ENCODE data around the gene CSTF2T. TPM values are rescaled to one million over a fixed set of nuclear protein-coding genes. Genes with fewer than 3 reads are reported as not detected.

CSTF2T gene
- total RNA-seq, 1 experiment from 2014 or later, result 22.1 TPM

DNA sequence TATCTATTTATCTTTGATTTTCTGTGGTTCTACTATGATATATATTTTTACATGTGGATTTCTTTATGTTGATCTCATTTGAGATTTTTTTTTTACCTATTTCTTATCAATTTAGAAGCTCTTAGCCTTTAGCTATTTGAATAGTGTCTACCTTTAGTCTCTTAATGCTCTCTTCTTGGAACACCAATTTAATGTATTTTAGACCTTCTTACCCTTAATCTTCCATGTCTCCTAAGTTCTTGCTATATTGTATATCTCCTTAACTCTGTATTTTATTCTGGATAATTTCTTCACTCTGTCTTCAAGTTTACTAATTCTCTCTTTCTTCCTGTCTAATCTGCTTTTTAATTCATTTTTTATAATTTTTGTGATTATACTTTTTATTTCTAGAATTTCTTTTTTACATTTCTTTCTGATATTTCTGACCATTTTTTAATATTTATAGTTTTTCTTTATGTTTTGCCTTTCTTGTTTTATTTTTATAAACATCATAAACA lies 27.3 kb downstream of the CSTF2T start:
- H3K4me1 ChIP-seq (ENCODE audit: low read length), result no peaks in the 10 kb centered on the region
- H3K4me2 ChIP-seq (ENCODE audit: low read depth, low read length, poor library complexity, severe bottlenecking), result no peak overlapping the region
- no peaks in the 10 kb centered on the region for H3K79me2 ChIP-seq (ENCODE audit: low read length)
- no peak for DNase-seq
- H3K36me3 ChIP-seq (ENCODE audit: insufficient read depth, low read length), result no peaks in the 10 kb centered on the region
- H3K27me3 ChIP-seq (ENCODE audit: low read length), result no peaks in the 10 kb centered on the region
- no peak overlapping the region for H2AFZ ChIP-seq (ENCODE audit: low read length)
- no peak overlapping the region for H3K4me3 ChIP-seq (ENCODE audit: low read length)
- H3K9ac ChIP-seq (ENCODE audit: low read length), result no peak overlapping the region
- no peaks in the 10 kb centered on the region for H3K9me2 ChIP-seq (replicated peaks; ENCODE audit: insufficient read depth, low read length)
- no peak overlapping the region for H3K27ac ChIP-seq (ENCODE audit: low read length)
- no peaks in the 10 kb centered on the region for H4K20me1 ChIP-seq (ENCODE audit: insufficient read depth, low read depth, low read length)
- H3K9me3 ChIP-seq (ENCODE audit: low read length), result no peaks in the 10 kb centered on the region

DNA sequence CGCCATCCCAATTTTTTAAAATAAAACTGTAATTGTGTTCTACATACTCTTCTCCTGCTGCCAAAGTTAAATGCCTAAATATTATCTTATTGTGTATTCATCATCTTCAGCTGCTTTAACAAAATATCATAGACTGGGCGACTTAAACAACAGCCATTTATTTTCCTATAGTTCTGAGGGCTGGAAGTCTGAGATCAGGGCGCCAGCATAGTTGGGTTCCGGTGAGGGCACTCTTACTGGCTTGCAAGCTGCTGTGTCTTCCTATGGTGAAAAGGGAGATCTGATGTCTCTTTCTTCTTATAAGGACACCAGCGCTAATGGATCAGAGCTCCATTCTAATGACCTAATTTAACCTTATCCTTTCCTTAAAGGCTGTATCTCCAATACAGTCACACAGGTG lies 30.4 kb downstream of the CSTF2T start:
- no peak overlapping the region for H2AFZ ChIP-seq (ENCODE audit: low read length)
- H3K27me3 ChIP-seq (ENCODE audit: low read length), result no peaks in the 10 kb centered on the region
- no peak overlapping the region for H3K4me3 ChIP-seq (ENCODE audit: low read length)
- H3K4me2 ChIP-seq (ENCODE audit: low read depth, low read length, poor library complexity, severe bottlenecking), result no peak overlapping the region
- H3K9me2 ChIP-seq (replicated peaks; ENCODE audit: insufficient read depth, low read length), result no peaks in the 10 kb centered on the region
- H3K9me3 ChIP-seq (ENCODE audit: low read length), result no peaks in the 10 kb centered on the region
- H3K27ac ChIP-seq (ENCODE audit: low read length), result no peak overlapping the region
- DNase-seq, result no peak
- no peaks in the 10 kb centered on the region for H3K4me1 ChIP-seq (ENCODE audit: low read length)
- H3K36me3 ChIP-seq (ENCODE audit: insufficient read depth, low read length), result no peaks in the 10 kb centered on the region
- H3K9ac ChIP-seq (ENCODE audit: low read length), result no peak overlapping the region
- H3K79me2 ChIP-seq (ENCODE audit: low read length), result no peaks in the 10 kb centered on the region
- no peaks in the 10 kb centered on the region for H4K20me1 ChIP-seq (ENCODE audit: insufficient read depth, low read depth, low read length)

GRCh38 chr10:51668336-51668689 lies 31.1 kb downstream of the CSTF2T start:
- no peaks in the 10 kb centered on the region for H3K36me3 ChIP-seq (ENCODE audit: insufficient read depth, low read length)
- H3K79me2 ChIP-seq (ENCODE audit: low read length), result no peaks in the 10 kb centered on the region
- H2AFZ ChIP-seq (ENCODE audit: low read length), result no peak overlapping the region
- no peak for DNase-seq
- H3K4me1 ChIP-seq (ENCODE audit: low read length), result no peaks in the 10 kb centered on the region
- H3K9ac ChIP-seq (ENCODE audit: low read length), result no peak overlapping the region
- no peak overlapping the region for H3K4me2 ChIP-seq (ENCODE audit: low read depth, low read length, poor library complexity, severe bottlenecking)
- H3K27ac ChIP-seq (ENCODE audit: low read length), result no peak overlapping the region
- no peak overlapping the region for H3K4me3 ChIP-seq (ENCODE audit: low read length)
- H3K9me2 ChIP-seq (replicated peaks; ENCODE audit: insufficient read depth, low read length), result no peaks in the 10 kb centered on the region
- no peaks in the 10 kb centered on the region for H4K20me1 ChIP-seq (ENCODE audit: insufficient read depth, low read depth, low read length)
- H3K27me3 ChIP-seq (ENCODE audit: low read length), result no peaks in the 10 kb centered on the region
- no peaks in the 10 kb centered on the region for H3K9me3 ChIP-seq (ENCODE audit: low read length)

DNA sequence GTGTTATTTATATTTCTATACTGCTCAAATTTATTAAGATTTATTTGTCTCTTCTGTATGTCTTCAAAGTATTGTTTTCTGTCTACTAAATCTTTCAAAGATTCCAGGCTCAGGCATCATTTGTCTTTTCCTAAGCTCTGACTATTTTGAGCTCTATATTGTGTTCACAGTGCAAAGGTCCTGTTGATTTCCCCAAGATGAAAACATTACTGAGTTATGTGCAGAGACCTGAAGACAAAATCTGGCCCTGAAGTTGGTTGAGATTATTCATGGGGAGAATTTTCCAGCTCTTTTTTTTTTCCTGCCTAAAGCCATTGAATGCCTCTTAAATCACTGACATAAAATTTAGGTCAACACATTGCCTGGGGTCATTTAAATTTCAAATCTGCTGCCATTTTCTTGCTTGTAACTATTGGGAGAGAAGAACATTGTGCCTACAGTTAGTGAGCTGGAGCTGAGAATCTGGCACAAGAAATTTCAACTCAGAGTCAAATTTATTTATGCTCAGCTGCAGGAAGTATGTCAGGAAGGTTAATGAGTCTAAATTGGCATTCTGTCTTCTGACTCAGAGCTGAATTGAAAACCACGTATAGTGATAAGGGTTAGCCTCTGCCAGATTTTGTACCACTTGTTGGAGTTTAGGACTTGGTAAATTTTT lies 31.6 kb downstream of the CSTF2T start:
- Histone ChIP-seq H3K4me3 (ENCODE audit: low read length) (no peak overlapping the region), H3K9ac (ENCODE audit: low read length) (no peak overlapping the region), H3K27ac (ENCODE audit: low read length) (no peak overlapping the region), H3K27me3 (ENCODE audit: low read length) (no peaks in the 10 kb centered on the region), H4K20me1 (ENCODE audit: insufficient read depth, low read depth, low read length) (no peaks in the 10 kb centered on the region), H3K9me2 (replicated peaks; ENCODE audit: insufficient read depth, low read length) (no peaks in the 10 kb centered on the region), H3K4me1 (ENCODE audit: low read length) (no peaks in the 10 kb centered on the region), H3K4me2 (ENCODE audit: low read depth, low read length, poor library complexity, severe bottlenecking) (no peak overlapping the region), H2AFZ (ENCODE audit: low read length) (no peak overlapping the region), H3K79me2 (ENCODE audit: low read length) (no peaks in the 10 kb centered on the region), H3K36me3 (ENCODE audit: insufficient read depth, low read length) (no peaks in the 10 kb centered on the region), H3K9me3 (ENCODE audit: low read length) (no peaks in the 10 kb centered on the region)
- DNase-seq, result no peak

GRCh38 chr10:51666456-51666855 lies 32.9 kb downstream of the CSTF2T start:
- Histone ChIP-seq H3K9ac (ENCODE audit: low read length) (no peak overlapping the region), H3K27ac (ENCODE audit: low read length) (no peak overlapping the region), H3K4me3 (ENCODE audit: low read length) (no peak overlapping the region), H3K4me2 (ENCODE audit: low read depth, low read length, poor library complexity, severe bottlenecking) (no peak overlapping the region), H3K79me2 (ENCODE audit: low read length) (no peaks in the 10 kb centered on the region), H3K27me3 (ENCODE audit: low read length) (no peaks in the 10 kb centered on the region), H2AFZ (ENCODE audit: low read length) (no peak overlapping the region), H4K20me1 (ENCODE audit: insufficient read depth, low read depth, low read length) (no peaks in the 10 kb centered on the region), H3K9me3 (ENCODE audit: low read length) (no peaks in the 10 kb centered on the region), H3K36me3 (ENCODE audit: insufficient read depth, low read length) (no peaks in the 10 kb centered on the region), H3K4me1 (ENCODE audit: low read length) (no peaks in the 10 kb centered on the region), H3K9me2 (replicated peaks; ENCODE audit: insufficient read depth, low read length) (no peaks in the 10 kb centered on the region)
- DNase-seq, result no peak

- Histone ChIP-seq H3K36me3 (ENCODE audit: insufficient read depth, low read length) (no peaks in the 10 kb centered on the region), H3K9ac (ENCODE audit: low read length) (no peak overlapping the region), H3K79me2 (ENCODE audit: low read length) (no peaks in the 10 kb centered on the region), H4K20me1 (ENCODE audit: insufficient read depth, low read depth, low read length) (no peaks in the 10 kb centered on the region), H3K9me2 (replicated peaks; ENCODE audit: insufficient read depth, low read length) (no peaks in the 10 kb centered on the region), H3K27me3 (ENCODE audit: low read length) (no peaks in the 10 kb centered on the region), H3K4me1 (ENCODE audit: low read length) (no peaks in the 10 kb centered on the region), H3K27ac (ENCODE audit: low read length) (no peak overlapping the region), H3K4me3 (ENCODE audit: low read length) (no peak overlapping the region), H3K4me2 (ENCODE audit: low read depth, low read length, poor library complexity, severe bottlenecking) (no peak overlapping the region), H2AFZ (ENCODE audit: low read length) (no peak overlapping the region), H3K9me3 (ENCODE audit: low read length) (no peaks in the 10 kb centered on the region)
- no peak for DNase-seq
Measured at GRCh38 chr10:51663086-51663485, 36.3 kb downstream of the CSTF2T start.

DNA sequence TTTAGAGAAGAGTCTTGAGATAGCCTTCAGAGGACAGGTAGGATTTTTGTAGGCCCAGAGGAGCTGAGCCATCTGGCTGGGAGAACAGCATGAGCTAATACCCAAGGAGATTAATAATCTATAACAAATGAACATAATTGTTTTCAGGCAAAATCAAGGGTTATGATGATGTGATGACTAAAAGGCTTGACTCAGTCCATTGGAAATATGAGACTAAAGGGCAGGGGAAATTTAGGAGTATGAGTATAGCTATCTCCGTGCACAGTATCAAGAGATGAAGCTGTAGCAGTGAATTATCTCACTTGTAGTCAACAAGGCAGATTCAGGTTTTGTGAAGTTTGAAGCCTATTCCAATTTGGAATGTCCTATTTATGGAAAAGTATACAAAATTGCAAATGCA lies 40.1 kb downstream of the CSTF2T start:
- no peaks in the 10 kb centered on the region for H4K20me1 ChIP-seq (ENCODE audit: insufficient read depth, low read depth, low read length)
- no peak overlapping the region for H3K4me2 ChIP-seq (ENCODE audit: low read depth, low read length, poor library complexity, severe bottlenecking)
- DNase-seq, result no peak
- no peaks in the 10 kb centered on the region for H3K4me1 ChIP-seq (ENCODE audit: low read length)
- no peak overlapping the region for H3K4me3 ChIP-seq (ENCODE audit: low read length)
- H3K79me2 ChIP-seq (ENCODE audit: low read length), result no peaks in the 10 kb centered on the region
- H3K9ac ChIP-seq (ENCODE audit: low read length), result no peak overlapping the region
- no peak overlapping the region for H3K27ac ChIP-seq (ENCODE audit: low read length)
- H2AFZ ChIP-seq (ENCODE audit: low read length), result no peak overlapping the region
- H3K9me3 ChIP-seq (ENCODE audit: low read length), result no peaks in the 10 kb centered on the region
- H3K27me3 ChIP-seq (ENCODE audit: low read length), result no peaks in the 10 kb centered on the region
- H3K36me3 ChIP-seq (ENCODE audit: insufficient read depth, low read length), result no peaks in the 10 kb centered on the region
- H3K9me2 ChIP-seq (replicated peaks; ENCODE audit: insufficient read depth, low read length), result no peaks in the 10 kb centered on the region

GRCh38 chr10:51658000-51658399 lies 41.4 kb downstream of the CSTF2T start:
- no peak overlapping the region for H3K27ac ChIP-seq (ENCODE audit: low read length)
- no peaks in the 10 kb centered on the region for H4K20me1 ChIP-seq (ENCODE audit: insufficient read depth, low read depth, low read length)
- H3K9me3 ChIP-seq (ENCODE audit: low read length), result no peaks in the 10 kb centered on the region
- no peak overlapping the region for H3K4me3 ChIP-seq (ENCODE audit: low read length)
- no peaks in the 10 kb centered on the region for H3K79me2 ChIP-seq (ENCODE audit: low read length)
- no peaks in the 10 kb centered on the region for H3K36me3 ChIP-seq (ENCODE audit: insufficient read depth, low read length)
- H3K4me2 ChIP-seq (ENCODE audit: low read depth, low read length, poor library complexity, severe bottlenecking), result no peak overlapping the region
- H3K4me1 ChIP-seq (ENCODE audit: low read length), result no peaks in the 10 kb centered on the region
- H2AFZ ChIP-seq (ENCODE audit: low read length), result no peak overlapping the region
- H3K9ac ChIP-seq (ENCODE audit: low read length), result no peak overlapping the region
- H3K9me2 ChIP-seq (replicated peaks; ENCODE audit: insufficient read depth, low read length), result no peaks in the 10 kb centered on the region
- no peak for DNase-seq
- no peaks in the 10 kb centered on the region for H3K27me3 ChIP-seq (ENCODE audit: low read length)
